GM18517 (cell line): ENCODE data around the gene MRTFA.

ENCODE experiments used
- ATAC-seq: cut with Tn5 transposase; IDR thresholded peaks from one replicate; pipeline ENCODE4 v1.9.1; 2021; ENCODE audit warnings: mild to moderate bottlenecking, moderate library complexity; ENCODE audit not compliant: unreplicated experiment

The MRTFA gene

DNA sequence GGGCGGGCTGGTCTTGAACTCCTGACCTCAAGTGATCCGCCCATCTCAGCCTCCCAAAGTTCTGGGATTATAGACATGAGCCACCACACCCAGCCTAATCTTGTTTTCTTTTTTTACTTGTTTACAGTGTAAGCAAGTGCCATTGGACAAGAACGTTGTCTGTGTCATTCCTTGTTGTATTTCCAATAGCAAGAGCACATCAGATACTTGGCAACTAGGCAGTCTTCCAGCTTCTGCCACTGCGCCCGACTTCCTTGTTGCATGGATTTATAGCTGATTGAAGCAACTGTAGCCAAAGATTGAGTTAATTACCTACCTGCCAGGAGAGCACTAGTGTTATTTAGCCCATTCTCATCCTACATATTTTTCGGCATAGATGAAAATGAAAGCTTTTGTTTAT is 269.2 kb downstream of the MRTFA start:
- ATAC-seq, result no peak

DNA sequence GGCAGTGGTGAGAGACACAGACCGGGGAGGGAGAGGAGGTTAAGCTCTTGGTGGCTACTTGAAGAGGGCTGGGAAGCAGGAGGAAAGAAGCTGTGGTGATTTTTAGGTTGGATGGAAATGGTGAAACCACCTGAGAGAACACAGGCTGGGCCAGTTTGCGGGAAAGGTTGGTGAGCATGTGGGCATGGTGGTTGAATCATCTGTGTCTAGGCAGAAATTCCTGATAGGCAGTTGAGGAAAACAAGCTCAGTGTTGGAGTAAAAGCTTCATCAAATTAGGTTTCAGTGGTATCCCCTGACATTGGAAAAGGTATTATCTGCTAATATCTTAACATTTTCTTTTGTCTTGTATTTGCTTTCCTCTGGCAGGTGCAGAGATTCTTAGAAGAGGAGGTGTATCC is 270.5 kb downstream of the MRTFA start:
- ATAC-seq, result no peak

DNA sequence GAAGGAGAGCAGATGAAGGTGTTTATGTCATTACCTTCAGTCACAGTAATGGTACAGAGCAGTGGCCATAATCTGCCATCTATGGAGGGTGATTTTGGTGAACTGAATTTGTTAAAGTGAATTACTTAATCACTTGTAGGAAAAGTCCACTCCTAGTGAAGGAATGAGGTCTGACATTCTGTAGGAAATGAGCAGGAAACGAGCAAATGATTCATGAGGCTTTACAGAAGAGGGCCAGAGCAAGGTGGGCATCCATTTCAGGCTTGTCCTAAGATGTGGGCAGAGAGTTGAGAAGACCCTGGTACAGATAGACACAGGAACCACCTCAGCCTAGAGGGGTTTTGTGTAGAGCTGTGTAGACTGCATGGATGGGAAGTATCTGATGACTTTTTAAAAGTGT is 272.1 kb downstream of the MRTFA start:
- no peak for ATAC-seq

DNA sequence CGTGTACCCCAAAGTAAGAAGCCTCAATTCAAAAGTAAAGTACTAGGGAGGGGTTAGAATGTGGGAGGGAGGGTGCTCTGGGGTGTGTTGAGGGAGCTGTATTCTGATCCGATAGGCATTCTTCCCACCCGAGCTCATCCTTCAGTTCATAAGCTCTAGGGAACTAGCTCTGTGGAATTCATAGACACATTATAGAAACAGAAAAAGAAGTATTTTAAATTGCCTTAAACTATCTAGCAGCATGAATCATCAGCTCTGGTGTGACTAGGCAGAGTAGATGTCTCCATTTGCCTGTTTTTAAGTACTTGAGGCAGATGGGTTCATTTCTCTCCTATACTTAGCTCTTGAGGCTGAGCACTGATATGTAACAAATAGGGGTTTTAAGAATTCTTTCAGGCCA is 273.5 kb downstream of the MRTFA start:
- ATAC-seq, result no peak

DNA sequence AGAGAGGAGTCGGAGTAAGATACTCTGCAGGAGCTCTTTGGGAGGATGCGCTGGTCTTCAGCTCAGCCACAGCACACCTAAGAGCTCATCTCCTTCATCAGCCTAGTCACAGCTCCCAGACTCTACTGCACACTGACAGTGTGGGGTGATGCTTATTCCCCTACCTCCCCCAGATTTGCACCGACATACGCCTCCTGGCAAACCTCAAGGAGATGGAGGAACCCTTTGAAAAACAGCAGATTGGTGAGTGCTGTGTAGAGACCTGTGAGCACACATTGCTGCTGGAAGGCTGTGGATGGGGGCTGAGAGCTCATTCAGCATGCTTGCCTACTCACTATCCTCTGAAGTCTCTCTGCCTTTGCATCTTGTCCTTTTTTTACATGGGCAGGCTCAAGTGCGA is 275.4 kb downstream of the MRTFA start:
- ATAC-seq, result no peak
